HG03520 (cell line): ENCODE results near the gene RNF224.
A peak's percentile ranks its signal among the peaks of the same experiment; 100 is the strongest.
"Not testable (repeated sequence)": the region's sequence is repeated elsewhere in the genome, so short reads cannot be mapped to it uniquely, and the experiment has no call there.

Source experiments
- ATAC-seq: cut with Tn5 transposase; IDR thresholded peaks from one replicate; pipeline ENCODE4 v1.9.1; 2021; ENCODE audit warnings: mild to moderate bottlenecking, moderate library complexity; ENCODE audit not compliant: unreplicated experiment

The RNF224 gene

GRCh38 chr9:137251490-137252268 is 24.4 kb downstream of the RNF224 start:
- ATAC-seq, result no peak

- no peak for ATAC-seq
These were observed 25.5 kb downstream of the RNF224 start for GRCh38 chr9:137252555-137253506.

GRCh38 chr9:137253717-137254623 is 26.7 kb downstream of the RNF224 start:
- no peak for ATAC-seq

GRCh38 chr9:137254624-137255447 is 27.5 kb downstream of the RNF224 start, which contains the start of gene NELFB:
NELFB (plus strand) TSS chr9:137255327.
- peak; percentile 64 for ATAC-seq

- ATAC-seq, result no peak
These were observed 28.3 kb downstream of the RNF224 start for GRCh38 chr9:137255448-137256114.

- no peak for ATAC-seq
These were observed 29.1 kb downstream of the RNF224 start for GRCh38 chr9:137256362-137256761.

GRCh38 chr9:137256856-137257255 is 29.6 kb downstream of the RNF224 start:
- no peak for ATAC-seq

- not testable (repeated sequence) for ATAC-seq
These were observed 35.0 kb downstream of the RNF224 start for GRCh38 chr9:137262173-137262908.

- no peak for ATAC-seq
These were observed 35.6 kb downstream of the RNF224 start for GRCh38 chr9:137262909-137263285.

GRCh38 chr9:137263506-137263905 is 36.2 kb downstream of the RNF224 start:
- ATAC-seq, result no peak

GRCh38 chr9:137264067-137264466 is 36.8 kb downstream of the RNF224 start:
- no peak for ATAC-seq

- ATAC-seq, result no peak
These were observed 38.3 kb downstream of the RNF224 start for GRCh38 chr9:137265496-137266161.

- no peak for ATAC-seq
These were observed 38.8 kb downstream of the RNF224 start for GRCh38 chr9:137266162-137266527.

- ATAC-seq, result no peak
These were observed 39.5 kb downstream of the RNF224 start for GRCh38 chr9:137266585-137267453.

- ATAC-seq, result no peak
These were observed 40.6 kb downstream of the RNF224 start for GRCh38 chr9:137267933-137268355.

GRCh38 chr9:137268538-137269201 is 41.4 kb downstream of the RNF224 start:
- ATAC-seq, result no peak
